Liver (tissue), 9 donors: ENCODE measurements around the gene ARL6IP6. TPM values are rescaled to one million over a fixed set of nuclear protein-coding genes. Genes with fewer than 3 reads are reported as not detected.

Experiments used
- DNase-seq: peaks from one replicate; pipeline ENCODE4 v3.0.0-alpha.2; 2017; ENCODE audit warnings: low spot score
- H3K27ac ChIP-seq, 2 donors: one replicate each; pipeline ENCODE4 v1.7.0; 2013; ENCODE audit warnings: inconsistent platforms in 2 of 2, low read length in 2 of 2, control low read depth in 1 of 2, low read depth in 1 of 2, mild to moderate bottlenecking in 1 of 2
- H3K27me3 ChIP-seq, 4 donors: one replicate each; pipeline versions ENCODE4 v1.6.1 to v1.7.0; 2013; ENCODE audit warnings: low read length in 3 of 4, inconsistent platforms in 1 of 4, mild to moderate bottlenecking in 1 of 4, moderate library complexity in 1 of 4; ENCODE audit not compliant: control insufficient read depth in 4 of 4, insufficient read depth in 4 of 4
- H3K36me3 ChIP-seq, 4 donors: one replicate each; pipeline versions ENCODE4 v1.6.1 to v1.7.0; 2013; ENCODE audit warnings: low read length in 3 of 4, mild to moderate bottlenecking in 3 of 4, low read depth in 1 of 4, moderate library complexity in 1 of 4; ENCODE audit not compliant: control insufficient read depth in 4 of 4, insufficient read depth in 3 of 4
- H3K4me1 ChIP-seq, 4 donors: one replicate each; pipeline versions ENCODE4 v1.6.1 to v1.7.0; 2013; ENCODE audit warnings: low read length in 3 of 4, mild to moderate bottlenecking in 3 of 4, moderate library complexity in 1 of 4; ENCODE audit not compliant: control insufficient read depth in 4 of 4, insufficient read depth in 4 of 4
- H3K4me3 ChIP-seq, 3 donors: one replicate each; pipeline versions ENCODE4 v1.6.1 to v1.7.0; 2013; ENCODE audit warnings: low read length in 3 of 3, control low read depth in 1 of 3, low read depth in 1 of 3, mild to moderate bottlenecking in 1 of 3
- H3K9ac ChIP-seq, 2 donors: one replicate each; pipeline ENCODE4 v1.7.0; 2013; ENCODE audit warnings: low read length in 2 of 2, mild to moderate bottlenecking in 2 of 2, moderate library complexity in 2 of 2, control low read depth in 1 of 2, low read depth in 1 of 2
- H3K9me3 ChIP-seq, 4 donors: one replicate each; pipeline versions ENCODE4 v1.6.1 to v1.7.0; 2013; ENCODE audit warnings: low read length in 3 of 4; ENCODE audit not compliant: control insufficient read depth in 4 of 4
- EGR1 ChIP-seq, 2 donors: IDR thresholded peaks; 2 replicates each; pipeline ENCODE4 v1.6.1; 2016 to 2018; ENCODE audit warnings: antibody characterized with exemption in 2 of 2, low read depth in 2 of 2
- FOXA1 ChIP-seq: IDR thresholded peaks from 2 replicates; pipeline ENCODE4 v1.6.1; 2016; ENCODE audit warnings: antibody characterized with exemption
- FOXA2 ChIP-seq: IDR thresholded peaks from 2 replicates; pipeline ENCODE4 v1.6.1; 2016; ENCODE audit warnings: antibody characterized with exemption
- GABPA ChIP-seq, 2 donors: IDR thresholded peaks in 1 of 2; conservative IDR thresholded peaks in 1 of 2; 2 replicates each; pipeline ENCODE4 v1.6.1; 2016; ENCODE audit warnings: antibody characterized with exemption in 2 of 2, mild to moderate bottlenecking in 1 of 2, moderate library complexity in 1 of 2
- HNF4A ChIP-seq, 2 donors: conservative IDR thresholded peaks; 2 replicates each; pipeline ENCODE4 v1.6.1; 2016; ENCODE audit warnings: antibody characterized with exemption in 2 of 2, mild to moderate bottlenecking in 2 of 2
- HNF4G ChIP-seq: IDR thresholded peaks from 2 replicates; pipeline ENCODE4 v1.6.1; 2016; ENCODE audit warnings: antibody characterized with exemption
- JUND ChIP-seq, 2 donors: IDR thresholded peaks; 2 replicates each; pipeline ENCODE4 v1.6.1; 2016; ENCODE audit warnings: antibody characterized with exemption in 2 of 2
- MAX ChIP-seq: IDR thresholded peaks from 2 replicates; pipeline ENCODE4 v1.6.1; 2016; ENCODE audit warnings: antibody characterized with exemption
- NR2F2 ChIP-seq: IDR thresholded peaks from 2 replicates; pipeline ENCODE4 v1.6.1; 2016; ENCODE audit warnings: antibody characterized with exemption
- RAD21 ChIP-seq, 2 donors: IDR thresholded peaks; 2 replicates each; pipeline ENCODE4 v1.6.1; 2016; ENCODE audit warnings: antibody characterized with exemption in 2 of 2, mild to moderate bottlenecking in 2 of 2
- RXRA ChIP-seq, 2 donors: IDR thresholded peaks; 2 replicates each; pipeline ENCODE4 v1.6.1; 2017 to 2018; ENCODE audit warnings: antibody characterized with exemption in 2 of 2, mild to moderate bottlenecking in 1 of 2
- SP1 ChIP-seq: IDR thresholded peaks from 2 replicates; pipeline ENCODE4 v1.6.1; 2018; ENCODE audit warnings: antibody characterized with exemption, mild to moderate bottlenecking
- TAF1 ChIP-seq: conservative IDR thresholded peaks from 2 replicates; pipeline ENCODE4 v1.6.1; 2016; ENCODE audit warnings: antibody characterized with exemption, mild to moderate bottlenecking
- YY1 ChIP-seq: IDR thresholded peaks from 2 replicates; pipeline ENCODE4 v1.6.1; 2016; ENCODE audit warnings: antibody characterized with exemption, mild to moderate bottlenecking
- WGBS: extraction: QIAGEN DNeasy Blood & Tissue Kit; methylation state at CpG from one replicate; pipeline ENCODE4 v1.1.7; 2013; 5-methylcytosine and 5-hydroxymethylcytosine counted together
- polyA plus RNA-seq, 2 donors: library from polyadenylated mRNA; stranded (reverse) in 1 of 2; unstranded in 1 of 2; fragments of 200-250 nt in 1 of 2; fragments of >200 nt in 1 of 2; fragmentation: Nextera tagmentation in 1 of 2; extraction: Ambion mirVana in 1 of 2; gene quantifications; one replicate each; pipeline versions ENCODE4 v1.2.1 to v1.2.3, GENCODE V29; 2013 to 2015
- total RNA-seq, 2 donors: library from RNA; depleted of rRNA; stranded (reverse); fragments of >200 nt; gene quantifications; one replicate each; pipeline ENCODE4 v1.2.3, GENCODE V29; 2014
- TF ChIP-seq, protein P1 (sequence below): IDR thresholded peaks from 2 replicates; pipeline ENCODE4 v1.6.1; 2016; ENCODE audit warnings: antibody characterized with exemption
- TF ChIP-seq, protein P2 (sequence below): fragments of 150-350 bp; IDR thresholded peaks from 2 replicates; pipeline ENCODE4 v1.5.1; 2017; ENCODE audit warnings: improper control_type of control experiment, low read depth, low read length; ENCODE audit not compliant: missing input control
- TF ChIP-seq, protein P3 (sequence below): IDR thresholded peaks from 2 replicates; pipeline ENCODE4 v1.6.1; 2016; ENCODE audit warnings: antibody characterized with exemption
- TF ChIP-seq, protein P4 (sequence below): IDR thresholded peaks from 2 replicates; pipeline ENCODE4 v1.6.1; 2016; ENCODE audit warnings: antibody characterized with exemption, mild to moderate bottlenecking
- donor health status: healthy.
- donor health status: healthy.
- donor health status: healthy.
- donor health status: healthy.
- donor health status: healthy.

The ARL6IP6 gene
- total and polyA plus RNA-seq, 4 donors = 2.2 to 16.6 (median 4.6) TPM

DNA sequence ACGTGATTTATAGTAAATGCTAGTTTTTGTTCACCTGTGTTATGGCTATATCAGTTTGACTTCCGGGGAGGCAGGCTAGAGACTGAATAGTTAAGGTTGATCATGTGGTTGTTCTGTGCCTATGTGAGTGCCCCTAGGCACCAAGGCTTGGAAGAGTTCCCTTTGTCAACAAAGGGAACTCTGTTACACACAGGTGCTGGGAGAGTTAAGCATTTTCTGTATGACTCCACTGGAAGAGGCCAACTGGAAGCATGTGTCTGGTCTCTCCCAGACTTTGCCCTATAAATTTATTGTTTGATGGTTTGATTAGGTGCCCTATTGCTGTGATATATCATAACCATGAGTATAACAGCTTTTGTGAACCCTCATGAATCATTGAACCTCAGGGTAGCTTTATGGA, 63.8 kb downstream of the ARL6IP6 start:
- Histone ChIP-seq H3K36me3 (no peaks in the 10 kb centered on the region), H3K27ac (no peak overlapping the region), H3K27me3 (no peaks in the 10 kb centered on the region), H3K9ac (no peak overlapping the region), H3K4me1 (no peaks in the 10 kb centered on the region), H3K4me3 (no peak overlapping the region), H3K9me3 (no peaks in the 10 kb centered on the region)
- WGBS = 69% methylated on average over 2 of the region's 2 CpGs
- no peak for DNase-seq
- TF ChIP-seq FOXA2 = no peak
- TF ChIP-seq EGR1 (IDR thresholded peaks at IDR 0.05; ENCODE audit: low read depth in 2 of 2) = no peak
- TF ChIP-seq HNF4A (conservative IDR thresholded peaks at IDR 0.05) = no peak
- TF ChIP-seq SP1 = no peak
- TF ChIP-seq FOXA1 = no peak
- no peak for TF ChIP-seq YY1
- no peak for TF ChIP-seq RAD21 (IDR thresholded peaks at IDR 0.05)
- no peak for TF ChIP-seq NR2F2
- TF ChIP-seq GABPA (IDR thresholded peaks at IDR 0.05 in 1 of 2, conservative IDR thresholded peaks at IDR 0.05 in 1 of 2) = no peak
- TF ChIP-seq, protein P1, sequence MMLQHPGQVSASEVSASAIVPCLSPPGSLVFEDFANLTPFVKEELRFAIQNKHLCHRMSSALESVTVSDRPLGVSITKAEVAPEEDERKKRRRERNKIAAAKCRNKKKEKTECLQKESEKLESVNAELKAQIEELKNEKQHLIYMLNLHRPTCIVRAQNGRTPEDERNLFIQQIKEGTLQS = no peak
- TF ChIP-seq MAX = no peak
- TF ChIP-seq JUND (IDR thresholded peaks at IDR 0.05) = no peak
- TF ChIP-seq, protein P2, sequence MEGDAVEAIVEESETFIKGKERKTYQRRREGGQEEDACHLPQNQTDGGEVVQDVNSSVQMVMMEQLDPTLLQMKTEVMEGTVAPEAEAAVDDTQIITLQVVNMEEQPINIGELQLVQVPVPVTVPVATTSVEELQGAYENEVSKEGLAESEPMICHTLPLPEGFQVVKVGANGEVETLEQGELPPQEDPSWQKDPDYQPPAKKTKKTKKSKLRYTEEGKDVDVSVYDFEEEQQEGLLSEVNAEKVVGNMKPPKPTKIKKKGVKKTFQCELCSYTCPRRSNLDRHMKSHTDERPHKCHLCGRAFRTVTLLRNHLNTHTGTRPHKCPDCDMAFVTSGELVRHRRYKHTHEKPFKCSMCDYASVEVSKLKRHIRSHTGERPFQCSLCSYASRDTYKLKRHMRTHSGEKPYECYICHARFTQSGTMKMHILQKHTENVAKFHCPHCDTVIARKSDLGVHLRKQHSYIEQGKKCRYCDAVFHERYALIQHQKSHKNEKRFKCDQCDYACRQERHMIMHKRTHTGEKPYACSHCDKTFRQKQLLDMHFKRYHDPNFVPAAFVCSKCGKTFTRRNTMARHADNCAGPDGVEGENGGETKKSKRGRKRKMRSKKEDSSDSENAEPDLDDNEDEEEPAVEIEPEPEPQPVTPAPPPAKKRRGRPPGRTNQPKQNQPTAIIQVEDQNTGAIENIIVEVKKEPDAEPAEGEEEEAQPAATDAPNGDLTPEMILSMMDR = no peak
- TF ChIP-seq, protein P3, sequence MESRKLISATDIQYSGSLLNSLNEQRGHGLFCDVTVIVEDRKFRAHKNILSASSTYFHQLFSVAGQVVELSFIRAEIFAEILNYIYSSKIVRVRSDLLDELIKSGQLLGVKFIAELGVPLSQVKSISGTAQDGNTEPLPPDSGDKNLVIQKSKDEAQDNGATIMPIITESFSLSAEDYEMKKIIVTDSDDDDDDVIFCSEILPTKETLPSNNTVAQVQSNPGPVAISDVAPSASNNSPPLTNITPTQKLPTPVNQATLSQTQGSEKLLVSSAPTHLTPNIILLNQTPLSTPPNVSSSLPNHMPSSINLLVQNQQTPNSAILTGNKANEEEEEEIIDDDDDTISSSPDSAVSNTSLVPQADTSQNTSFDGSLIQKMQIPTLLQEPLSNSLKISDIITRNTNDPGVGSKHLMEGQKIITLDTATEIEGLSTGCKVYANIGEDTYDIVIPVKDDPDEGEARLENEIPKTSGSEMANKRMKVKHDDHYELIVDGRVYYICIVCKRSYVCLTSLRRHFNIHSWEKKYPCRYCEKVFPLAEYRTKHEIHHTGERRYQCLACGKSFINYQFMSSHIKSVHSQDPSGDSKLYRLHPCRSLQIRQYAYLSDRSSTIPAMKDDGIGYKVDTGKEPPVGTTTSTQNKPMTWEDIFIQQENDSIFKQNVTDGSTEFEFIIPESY = no peak
- no peak for TF ChIP-seq TAF1
- TF ChIP-seq, protein P4, sequence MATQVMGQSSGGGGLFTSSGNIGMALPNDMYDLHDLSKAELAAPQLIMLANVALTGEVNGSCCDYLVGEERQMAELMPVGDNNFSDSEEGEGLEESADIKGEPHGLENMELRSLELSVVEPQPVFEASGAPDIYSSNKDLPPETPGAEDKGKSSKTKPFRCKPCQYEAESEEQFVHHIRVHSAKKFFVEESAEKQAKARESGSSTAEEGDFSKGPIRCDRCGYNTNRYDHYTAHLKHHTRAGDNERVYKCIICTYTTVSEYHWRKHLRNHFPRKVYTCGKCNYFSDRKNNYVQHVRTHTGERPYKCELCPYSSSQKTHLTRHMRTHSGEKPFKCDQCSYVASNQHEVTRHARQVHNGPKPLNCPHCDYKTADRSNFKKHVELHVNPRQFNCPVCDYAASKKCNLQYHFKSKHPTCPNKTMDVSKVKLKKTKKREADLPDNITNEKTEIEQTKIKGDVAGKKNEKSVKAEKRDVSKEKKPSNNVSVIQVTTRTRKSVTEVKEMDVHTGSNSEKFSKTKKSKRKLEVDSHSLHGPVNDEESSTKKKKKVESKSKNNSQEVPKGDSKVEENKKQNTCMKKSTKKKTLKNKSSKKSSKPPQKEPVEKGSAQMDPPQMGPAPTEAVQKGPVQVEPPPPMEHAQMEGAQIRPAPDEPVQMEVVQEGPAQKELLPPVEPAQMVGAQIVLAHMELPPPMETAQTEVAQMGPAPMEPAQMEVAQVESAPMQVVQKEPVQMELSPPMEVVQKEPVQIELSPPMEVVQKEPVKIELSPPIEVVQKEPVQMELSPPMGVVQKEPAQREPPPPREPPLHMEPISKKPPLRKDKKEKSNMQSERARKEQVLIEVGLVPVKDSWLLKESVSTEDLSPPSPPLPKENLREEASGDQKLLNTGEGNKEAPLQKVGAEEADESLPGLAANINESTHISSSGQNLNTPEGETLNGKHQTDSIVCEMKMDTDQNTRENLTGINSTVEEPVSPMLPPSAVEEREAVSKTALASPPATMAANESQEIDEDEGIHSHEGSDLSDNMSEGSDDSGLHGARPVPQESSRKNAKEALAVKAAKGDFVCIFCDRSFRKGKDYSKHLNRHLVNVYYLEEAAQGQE = no peak
- TF ChIP-seq RXRA (IDR thresholded peaks at IDR 0.05) = no peak
- TF ChIP-seq HNF4G = no peak
